HG02938 (cell line): Measurements from ENCODE around the gene RBM33.
"Not testable (repeated sequence)": the region's sequence is repeated elsewhere in the genome, so short reads cannot be mapped to it uniquely, and the experiment has no call there.

ENCODE experiments used
- ATAC-seq: cut with Tn5 transposase; IDR thresholded peaks from one replicate; pipeline ENCODE4 v1.9.1; 2021; ENCODE audit warnings: mild to moderate bottlenecking, moderate library complexity; ENCODE audit not compliant: unreplicated experiment

RBM33 gene, protein sequence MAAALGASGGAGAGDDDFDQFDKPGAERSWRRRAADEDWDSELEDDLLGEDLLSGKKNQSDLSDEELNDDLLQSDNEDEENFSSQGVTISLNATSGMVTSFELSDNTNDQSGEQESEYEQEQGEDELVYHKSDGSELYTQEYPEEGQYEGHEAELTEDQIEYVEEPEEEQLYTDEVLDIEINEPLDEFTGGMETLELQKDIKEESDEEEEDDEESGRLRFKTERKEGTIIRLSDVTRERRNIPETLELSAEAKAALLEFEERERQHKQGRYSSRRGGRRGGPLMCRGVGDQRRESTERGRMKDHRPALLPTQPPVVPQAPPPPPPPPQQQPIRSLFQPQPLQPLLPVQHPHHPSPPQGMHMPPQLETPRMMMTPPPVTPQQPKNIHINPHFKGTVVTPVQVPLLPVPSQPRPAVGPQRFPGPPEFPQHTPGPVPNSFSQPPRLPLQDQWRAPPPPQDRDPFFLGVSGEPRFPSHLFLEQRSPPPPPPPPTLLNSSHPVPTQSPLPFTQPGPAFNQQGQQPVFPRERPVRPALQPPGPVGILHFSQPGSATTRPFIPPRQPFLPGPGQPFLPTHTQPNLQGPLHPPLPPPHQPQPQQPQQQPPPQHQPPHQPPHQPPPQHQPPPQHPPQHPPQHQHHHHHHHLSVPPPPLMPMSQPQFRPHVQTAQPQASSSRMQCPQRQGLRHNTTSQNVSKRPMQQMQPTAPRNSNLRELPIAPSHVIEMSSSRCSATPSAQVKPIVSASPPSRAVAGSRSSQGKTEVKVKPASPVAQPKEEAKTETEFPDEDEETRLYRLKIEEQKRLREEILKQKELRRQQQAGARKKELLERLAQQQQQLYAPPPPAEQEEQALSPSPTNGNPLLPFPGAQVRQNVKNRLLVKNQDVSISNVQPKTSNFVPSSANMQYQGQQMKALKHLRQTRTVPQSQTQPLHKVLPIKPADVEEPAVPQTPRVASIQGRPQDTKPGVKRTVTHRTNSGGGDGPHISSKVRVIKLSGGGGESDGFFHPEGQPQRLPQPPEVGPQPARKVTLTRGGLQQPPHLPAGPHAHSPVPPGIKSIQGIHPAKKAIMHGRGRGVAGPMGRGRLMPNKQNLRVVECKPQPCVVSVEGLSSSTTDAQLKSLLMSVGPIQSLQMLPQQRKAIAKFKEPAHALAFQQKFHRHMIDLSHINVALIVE

DNA sequence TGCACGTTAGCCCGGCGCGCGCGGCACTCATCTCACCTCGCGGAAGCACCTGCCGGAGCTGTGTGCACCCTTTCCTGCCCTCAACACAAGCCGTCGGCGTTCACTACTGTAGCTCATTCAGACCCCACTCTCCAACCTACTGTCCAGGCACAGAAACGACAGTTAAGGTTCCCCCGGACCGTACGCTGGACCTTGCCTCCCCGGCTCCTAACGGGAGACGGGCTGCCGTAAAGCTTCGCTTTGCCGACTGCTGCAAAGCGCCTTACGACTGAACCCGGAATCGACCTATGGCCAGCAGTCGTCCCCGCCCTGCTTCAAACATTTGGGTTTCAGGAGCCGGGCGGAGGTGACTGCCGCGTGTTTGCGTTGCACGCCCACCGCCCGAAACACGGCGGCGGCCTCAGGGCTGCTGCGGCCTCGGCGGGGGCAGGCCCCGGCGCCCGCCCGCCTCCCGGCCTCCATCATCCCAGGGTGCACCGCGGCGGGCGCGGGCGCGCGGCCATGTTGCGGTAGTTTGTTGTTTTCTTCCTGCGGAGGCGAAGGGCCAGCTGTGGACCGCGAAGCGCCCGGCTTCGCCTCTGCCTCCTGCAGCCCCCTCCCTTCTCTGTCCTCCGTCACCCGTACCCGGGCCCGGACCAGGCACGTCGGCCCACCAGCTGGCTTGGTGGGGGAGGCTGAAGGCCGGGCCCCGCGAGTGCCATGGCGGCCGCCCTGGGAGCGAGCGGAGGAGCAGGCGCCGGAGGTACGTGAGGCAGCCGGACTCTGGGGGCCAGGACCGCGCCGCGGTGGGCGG is at the start of gene RBM33:
RBM33 (plus strand) TSS at position 484 of the 793 bp plus-strand sequence; CDS start at position 700, 216 bp downstream.
- peak; percentile 75 for ATAC-seq

DNA sequence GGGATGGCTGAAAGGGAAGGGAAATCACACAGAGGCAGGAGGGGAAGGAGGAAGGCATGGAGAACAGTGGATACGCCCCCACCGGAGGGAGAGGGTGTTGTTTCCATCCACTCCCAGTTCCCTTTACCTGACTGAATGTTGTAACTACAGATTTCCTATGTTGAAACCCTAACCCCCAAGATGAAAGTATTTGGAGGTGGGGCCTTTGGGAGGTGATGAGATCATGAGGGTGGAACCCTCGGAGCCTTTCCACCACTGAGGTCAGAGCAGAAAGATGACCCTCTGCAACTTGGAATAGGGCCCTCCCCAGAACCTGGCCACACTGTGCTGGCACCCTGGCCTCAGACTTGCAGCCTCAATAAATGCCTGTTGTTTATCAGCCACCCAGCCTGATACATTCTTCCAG is 49.5 kb upstream of the RBM33 start:
- ATAC-seq = no peak

DNA sequence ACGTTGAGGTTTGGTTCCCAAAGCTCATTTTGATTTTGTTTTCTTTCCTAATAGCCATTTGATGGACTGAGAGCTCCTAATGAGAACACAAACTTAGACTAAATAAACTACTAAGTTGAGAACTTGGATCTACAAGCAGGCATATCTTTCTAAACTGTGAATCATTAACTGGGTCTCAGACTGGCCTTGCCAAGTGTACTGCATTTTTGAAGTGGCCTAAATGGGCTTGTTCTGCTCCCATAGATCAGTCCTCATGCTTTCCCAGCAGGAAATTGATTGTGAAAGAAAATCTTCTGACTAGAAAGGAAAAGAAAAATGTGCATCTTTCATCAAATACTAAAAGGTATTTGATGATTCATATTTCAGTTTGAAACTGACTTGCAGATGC is 46.7 kb upstream of the RBM33 start:
- no peak for ATAC-seq

DNA sequence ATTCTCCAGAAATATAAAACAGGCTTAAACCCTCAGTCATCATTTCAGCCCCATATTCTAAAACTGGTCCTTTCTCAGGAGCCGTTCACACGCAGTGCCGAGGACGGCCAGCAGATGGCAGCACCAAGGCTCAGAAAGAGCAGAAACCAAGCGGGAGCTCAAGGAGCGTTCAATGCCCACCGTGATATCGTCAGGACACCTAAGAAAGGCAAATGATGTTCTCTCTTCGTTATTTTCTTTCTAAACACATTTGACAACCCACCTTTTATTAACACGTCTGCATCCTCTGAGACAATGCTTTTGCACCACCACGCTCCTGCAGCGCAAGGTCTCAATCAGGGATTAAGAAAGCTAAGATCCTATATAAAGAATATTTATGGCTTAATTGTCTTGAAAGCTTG is 45.7 kb upstream of the RBM33 start:
- ATAC-seq = no peak

DNA sequence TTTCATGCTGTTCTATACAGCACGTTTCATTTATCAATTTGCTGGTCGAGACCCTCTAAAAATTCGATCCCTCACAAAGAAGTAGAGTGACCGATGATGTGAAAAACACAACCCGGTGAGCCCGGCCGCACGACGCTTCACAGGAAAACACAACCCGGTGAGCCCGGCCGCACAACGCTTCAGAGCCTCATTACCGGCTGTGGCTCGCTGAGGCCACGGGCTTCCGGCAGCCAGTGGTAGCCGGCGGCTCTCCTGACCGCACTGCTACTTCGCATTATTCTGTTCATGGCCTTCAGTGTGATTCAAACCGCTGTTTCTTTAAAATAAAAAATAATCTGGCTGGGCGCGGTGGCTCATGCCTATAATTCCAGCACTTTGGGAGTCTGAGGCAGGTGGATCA is 42.3 kb upstream of the RBM33 start:
- ATAC-seq = no peak

DNA sequence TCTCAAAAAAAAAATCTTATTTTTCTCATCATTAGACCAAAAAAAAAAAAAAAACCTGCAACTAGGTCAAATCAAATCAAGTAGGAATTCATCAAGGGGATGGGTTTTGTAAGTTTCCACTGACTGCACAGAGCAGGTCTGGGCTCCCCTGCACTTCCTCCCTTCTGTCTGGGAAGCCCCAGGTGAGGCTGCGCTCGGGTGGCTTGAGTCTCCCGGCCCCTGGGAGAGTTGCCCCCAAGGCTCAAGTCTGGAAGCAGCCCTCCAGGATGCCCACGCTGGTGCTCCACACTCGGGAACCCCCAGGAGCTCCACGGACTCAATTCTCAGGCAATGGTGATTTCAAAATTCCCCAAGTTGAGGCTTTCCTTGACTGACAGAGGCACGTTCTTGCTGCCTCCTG is 41.7 kb upstream of the RBM33 start:
- no peak for ATAC-seq

DNA sequence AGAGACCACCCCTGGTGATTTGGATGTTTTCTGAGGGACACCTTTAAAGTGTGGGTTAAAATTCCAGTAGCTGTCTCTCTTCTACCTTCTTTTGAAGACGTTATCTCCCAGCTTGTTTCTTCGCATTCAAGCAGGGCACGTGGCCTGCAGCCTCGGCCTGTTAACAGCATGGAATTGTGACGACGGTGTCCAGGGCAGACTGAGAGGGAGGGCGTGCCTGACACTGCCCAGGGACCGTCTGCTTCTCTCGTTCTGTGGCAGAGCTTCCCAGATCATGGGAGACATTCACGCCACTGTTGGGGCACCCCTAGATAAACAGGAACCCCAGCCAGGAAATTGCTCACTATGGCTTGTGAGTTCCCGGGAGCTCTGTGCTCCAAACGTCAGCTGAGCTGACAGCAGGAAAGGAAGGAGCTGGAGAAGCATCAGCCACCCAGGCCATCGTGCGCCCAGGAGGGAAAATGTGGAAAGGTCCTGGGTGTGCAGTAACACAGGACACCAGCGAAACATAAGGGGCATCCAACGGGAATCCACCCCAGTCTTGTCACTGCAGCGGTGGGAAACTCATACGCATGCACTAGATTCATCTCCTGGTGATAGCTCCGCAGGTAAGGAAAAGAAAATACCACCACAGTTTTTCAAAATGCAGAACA is 41.1 kb upstream of the RBM33 start:
- no peak for ATAC-seq

DNA sequence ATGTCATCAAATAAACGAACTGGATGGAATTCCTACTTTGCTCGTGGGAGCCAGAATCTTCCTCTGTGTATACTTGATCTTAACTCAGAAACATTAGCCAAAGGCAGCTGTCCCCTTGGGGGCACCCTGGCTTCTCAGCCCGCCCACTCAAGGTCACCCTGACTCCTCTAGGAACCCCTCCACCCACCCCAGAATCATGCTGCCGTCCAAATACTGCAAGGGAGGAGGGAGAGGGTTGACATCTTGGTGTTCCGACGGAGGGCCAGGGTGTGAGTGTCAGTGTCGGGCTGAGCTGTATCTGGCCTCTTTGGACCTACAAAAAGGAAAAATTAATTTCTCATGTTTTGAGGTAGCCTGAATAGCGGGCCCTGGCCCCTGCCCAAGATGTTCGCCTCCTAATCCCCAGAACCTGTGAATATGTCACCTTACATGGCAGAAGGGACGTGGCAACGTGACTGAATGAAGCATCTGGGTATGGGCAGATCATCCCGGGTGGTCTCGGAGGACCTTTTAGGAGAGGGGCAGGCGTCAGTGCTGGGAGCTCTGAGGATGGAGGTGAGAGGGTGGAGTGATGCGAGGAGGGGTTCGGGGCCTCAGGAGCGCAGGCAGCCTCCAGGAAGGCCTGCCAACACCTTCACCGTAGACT is 40.5 kb upstream of the RBM33 start:
- ATAC-seq = no peak

DNA sequence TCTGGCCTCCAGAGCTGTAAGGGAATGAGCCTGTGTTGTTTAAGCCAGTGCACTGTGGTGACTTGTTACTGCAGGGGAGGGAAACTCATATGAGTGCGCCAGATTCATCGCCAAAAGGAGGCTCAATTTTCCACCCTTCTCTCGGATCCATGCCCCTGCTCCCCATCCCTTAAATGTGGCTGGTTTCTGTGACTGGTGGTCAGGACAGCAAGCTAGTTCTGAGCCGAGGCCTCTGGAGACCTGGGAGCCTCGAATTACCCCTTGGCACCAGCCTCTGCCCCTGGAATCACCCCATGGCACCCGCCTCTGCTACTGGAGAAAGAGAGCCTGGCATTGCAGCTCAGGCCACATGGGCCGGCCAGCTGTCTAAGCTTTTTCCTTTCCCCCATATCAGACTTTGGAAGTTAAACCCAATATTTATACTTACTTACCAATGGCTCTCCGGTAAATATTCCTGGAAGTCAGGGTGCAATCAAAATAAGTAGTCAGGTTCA is 39.9 kb upstream of the RBM33 start:
- ATAC-seq = no peak

DNA sequence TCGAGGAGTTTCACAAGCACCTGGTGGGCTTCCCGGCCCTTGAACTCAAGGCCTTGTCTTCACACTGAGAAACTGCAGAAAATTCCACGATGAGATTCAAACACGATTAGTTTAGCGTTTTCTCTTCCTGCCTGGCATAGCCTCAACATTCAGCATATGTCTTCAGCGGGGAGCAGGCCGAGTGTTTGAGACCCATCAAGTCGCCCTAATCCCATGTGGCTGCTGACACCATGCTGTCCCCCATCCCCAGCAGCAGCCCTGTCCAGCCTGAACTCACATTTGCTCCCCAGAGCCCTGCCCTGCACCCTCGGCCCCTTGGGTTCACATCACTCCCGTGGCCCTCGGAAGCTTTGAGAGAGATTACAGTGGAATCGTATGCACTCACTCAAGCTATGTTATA is 35.3 kb upstream of the RBM33 start:
- ATAC-seq = no peak

DNA sequence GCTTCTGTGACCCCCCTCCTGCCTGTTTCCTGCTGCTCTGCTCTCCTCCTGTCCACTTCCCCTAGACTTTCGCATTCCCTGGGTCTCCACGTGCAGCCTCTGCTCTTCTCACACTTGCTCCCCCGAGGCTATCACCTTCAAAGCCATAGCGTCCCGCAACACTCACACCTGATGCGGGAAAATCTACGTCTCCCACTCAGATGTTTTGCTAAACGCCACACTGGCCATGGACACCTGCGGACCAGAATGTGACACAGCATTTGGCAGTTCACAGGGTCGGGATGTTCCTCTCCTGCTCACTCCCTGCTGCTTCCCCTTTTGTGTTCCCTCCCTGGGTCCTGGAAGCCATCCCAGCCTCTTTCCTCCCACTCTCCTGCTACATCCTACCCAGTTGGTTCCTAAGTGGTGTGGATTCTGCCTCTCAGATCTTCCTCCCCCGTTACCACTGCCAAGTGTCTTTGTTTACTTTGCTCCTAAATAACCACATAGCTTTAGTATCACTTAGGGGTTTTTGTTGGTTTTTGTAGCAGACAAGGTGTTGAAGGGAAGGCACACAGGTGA is 33.7 kb upstream of the RBM33 start:
- no peak for ATAC-seq

DNA sequence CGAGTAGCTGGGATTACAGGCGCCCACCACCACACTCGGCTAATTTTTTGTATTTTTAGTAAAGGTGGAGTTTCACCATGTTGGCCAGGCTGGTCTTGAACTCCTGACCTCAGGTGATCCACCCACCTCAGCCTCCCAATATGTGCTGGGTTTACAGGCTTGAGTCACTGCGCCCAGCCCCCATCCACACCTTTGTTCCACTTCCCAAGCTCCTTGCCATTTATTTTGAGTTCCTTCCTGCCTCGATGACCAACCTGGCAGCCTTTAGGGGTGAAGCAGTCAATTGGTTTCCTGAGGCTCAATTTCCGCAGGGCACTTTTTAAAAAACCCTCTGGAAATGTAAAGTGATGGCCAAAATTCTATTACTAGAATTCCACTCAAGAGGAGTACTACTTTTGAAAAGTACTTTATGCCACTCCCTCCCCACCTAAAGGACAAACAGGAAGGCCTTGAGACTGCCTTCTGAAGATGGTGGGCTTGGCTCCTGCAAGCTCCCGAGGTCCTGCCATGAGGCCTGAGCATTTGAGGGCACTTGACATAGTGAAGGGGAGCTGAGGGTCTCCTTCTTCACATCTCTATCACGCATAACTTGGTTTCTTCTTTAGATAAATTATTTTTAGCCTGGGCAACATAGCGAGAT is 32.5 kb upstream of the RBM33 start:
- no peak for ATAC-seq

DNA sequence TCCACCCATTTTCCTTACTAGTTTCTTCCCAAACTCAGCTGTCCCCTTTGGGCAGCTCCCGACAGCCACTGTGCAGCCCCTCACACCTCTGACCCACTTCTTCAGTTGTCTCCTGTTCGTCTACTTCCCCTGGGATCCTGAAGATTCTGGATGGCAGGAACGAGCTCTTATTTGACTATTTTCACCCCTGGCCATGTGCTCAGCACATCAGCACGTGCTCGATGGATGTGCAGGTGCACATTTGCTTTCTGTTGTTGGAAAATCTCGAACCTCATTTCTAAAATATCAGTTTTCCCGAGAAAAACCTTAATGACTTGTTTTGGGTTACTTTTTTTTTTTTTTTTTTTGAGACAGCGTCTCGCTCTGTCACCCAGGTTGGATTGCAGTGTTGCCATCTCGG is 31.8 kb upstream of the RBM33 start:
- ATAC-seq = no peak

DNA sequence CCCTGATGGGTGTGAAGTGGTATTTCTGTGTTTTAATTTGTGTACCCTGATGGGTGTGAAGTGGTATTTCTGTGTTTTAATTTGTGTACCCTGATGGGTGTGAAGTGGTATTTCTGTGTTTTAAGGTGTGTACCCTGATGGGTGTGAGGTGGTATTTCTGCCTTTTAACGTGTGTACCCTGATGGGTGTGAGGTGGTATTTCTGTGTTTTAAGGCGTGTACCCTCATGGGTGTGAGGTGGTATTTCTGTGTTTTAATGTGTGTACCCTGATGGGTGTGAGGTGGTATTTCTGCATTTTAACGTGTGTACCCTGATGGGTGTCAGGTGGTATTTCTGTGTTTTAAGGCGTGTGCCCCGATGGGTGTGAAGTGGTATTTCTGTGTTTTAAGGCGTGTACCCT is 29.4 kb upstream of the RBM33 start:
- ATAC-seq = not testable (repeated sequence)

DNA sequence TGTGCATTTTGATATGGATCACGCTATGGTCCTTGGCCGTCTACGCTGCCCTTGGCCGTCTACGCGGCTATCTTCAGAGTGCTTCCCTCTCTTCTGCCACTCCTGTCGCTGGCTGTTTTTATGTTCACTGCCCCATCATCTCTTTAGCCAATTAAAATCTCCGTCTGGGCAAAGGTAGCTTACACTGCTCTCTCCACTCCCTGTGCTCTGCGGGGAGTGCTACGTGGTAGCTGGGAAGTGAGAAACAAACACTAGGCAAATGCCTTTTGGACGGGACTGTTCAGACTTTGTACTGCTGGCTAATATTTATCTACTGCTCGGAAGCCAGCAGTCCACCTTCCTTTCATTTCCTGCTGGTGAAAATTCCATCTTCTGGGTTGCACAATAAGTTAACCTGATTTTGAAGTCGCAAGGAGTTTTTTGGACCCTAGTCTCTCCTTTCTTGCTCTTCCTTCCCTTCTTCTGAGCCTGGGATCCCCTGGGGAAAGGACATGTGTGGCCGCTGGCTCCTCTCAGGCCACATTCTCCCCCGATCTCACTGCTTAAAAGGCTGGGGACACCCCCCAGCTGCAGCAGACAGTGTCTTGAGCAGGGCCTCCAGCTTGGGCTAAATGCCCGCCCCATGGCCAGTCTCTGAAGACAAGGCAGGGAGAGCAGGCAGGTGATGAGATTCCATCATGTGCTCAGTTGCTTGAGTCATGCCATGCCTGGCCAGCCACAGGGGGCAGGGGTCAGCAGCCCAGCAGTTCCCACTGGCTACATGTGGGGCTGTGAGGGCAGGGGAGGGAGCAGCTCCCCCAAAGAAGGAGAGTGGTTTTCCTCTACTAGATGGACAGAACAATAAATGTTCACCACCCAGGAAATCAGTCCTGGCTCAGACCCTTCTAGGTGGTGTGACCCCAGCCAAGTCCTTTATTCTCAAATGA is 25.5 kb upstream of the RBM33 start:
- no peak for ATAC-seq

DNA sequence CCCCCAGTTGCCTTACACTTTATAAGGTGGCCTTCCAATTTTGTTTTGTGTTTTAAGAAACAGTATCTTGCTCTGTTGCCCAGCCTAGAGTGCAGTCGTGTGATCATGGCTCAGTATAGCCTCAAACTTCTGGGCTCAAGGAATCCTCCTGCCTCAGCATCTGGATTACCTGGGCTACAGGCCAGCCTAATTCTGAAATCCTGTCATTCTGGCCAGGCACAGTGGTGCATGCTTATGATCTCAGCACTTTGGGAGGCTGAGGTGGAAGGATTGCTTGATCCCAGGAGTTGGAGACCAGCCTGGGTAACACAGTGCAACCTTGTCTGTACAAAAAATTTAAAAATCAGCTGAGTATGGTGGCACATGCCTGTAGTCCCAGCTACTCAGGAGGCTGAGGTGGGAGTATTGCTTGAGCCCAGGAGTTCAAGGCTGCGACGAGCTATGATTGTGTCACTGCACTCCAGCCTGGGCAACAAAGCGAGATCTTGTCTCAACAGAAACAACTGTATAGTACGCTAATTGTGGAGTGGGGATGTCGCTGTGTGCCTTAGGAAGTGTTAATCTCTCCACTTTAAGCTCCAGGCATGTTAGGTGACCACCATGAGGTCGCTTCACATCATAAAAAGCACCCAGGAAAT is 24.7 kb upstream of the RBM33 start:
- no peak for ATAC-seq

DNA sequence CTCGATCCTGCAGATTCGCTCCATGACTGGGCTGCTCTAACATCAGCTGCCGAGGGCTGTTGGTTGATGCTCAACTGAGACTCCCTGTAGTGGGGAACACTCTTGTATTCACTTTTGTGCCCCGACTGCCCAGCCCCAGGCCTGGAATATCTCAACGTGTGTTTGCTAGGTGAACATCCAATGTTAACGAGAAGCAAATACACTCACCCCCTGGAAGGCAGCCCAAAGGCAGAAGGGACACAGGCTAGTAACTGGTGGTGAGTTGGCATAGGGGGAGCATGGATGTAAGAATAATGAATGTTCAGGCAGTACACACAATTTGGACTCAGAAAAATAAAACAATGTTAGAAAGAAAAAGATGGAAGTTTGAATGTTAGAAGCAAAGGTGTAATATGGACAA is 24.0 kb upstream of the RBM33 start:
- no peak for ATAC-seq
